Stomach (tissue), 4 donors: ENCODE measurements around the gene MYBPC3.

Experiments
- CTCF ChIP-seq, 7 experiments: fragments of 450-650 bp in 4 of 7; fragments of 200-600 bp in 3 of 7; sonication (generic) in 3 of 7; IDR thresholded peaks; one replicate each; pipeline ENCODE4 v1.5.1; 2016 to 2019; ENCODE audit warnings: antibody characterized with exemption in 7 of 7, control low read depth in 2 of 7, mild to moderate bottlenecking in 1 of 7
- EP300 ChIP-seq: sonication (generic); formaldehyde crosslinking; IDR thresholded peaks from one replicate; pipeline ENCODE4 v1.6.1; 2017; ENCODE audit warnings: antibody characterized with exemption
- POLR2A ChIP-seq, 4 donors: fragments of 450-650 bp; IDR thresholded peaks; one replicate each; pipeline ENCODE4 v1.6.1; 2016; ENCODE audit warnings: antibody characterized with exemption in 4 of 4, control low read depth in 2 of 4, mild to moderate bottlenecking in 1 of 4, moderate library complexity in 1 of 4
- POLR2AphosphoS5 ChIP-seq, 3 donors: sonication (generic); formaldehyde crosslinking; IDR thresholded peaks; one replicate each; pipeline ENCODE4 v1.6.1; 2016; ENCODE audit warnings: antibody characterized with exemption in 3 of 3

- no peak for TF ChIP-seq CTCF (IDR thresholded peaks at IDR 0.05)
- TF ChIP-seq POLR2A (IDR thresholded peaks at IDR 0.05): no peak
- TF ChIP-seq POLR2AphosphoS5 (IDR thresholded peaks at IDR 0.05): no peak
- no peak for TF ChIP-seq EP300
Measured at GRCh38 chr11:47356998-47357329, 4.5 kb upstream of the MYBPC3 start.
